HepG2 (cell line): ENCODE measurements around the gene SRC. TPM values are rescaled to one million over a fixed set of nuclear protein-coding genes. Genes with fewer than 3 reads are reported as not detected.

Experiments
- CBX1 ChIP-seq: IDR thresholded peaks from one replicate; pipeline ENCODE4 v1.6.1; 2016; ENCODE audit warnings: antibody characterized with exemption, low read depth
- CREB3 ChIP-seq: sonication (generic); formaldehyde crosslinking; IDR thresholded peaks from 2 replicates; pipeline ENCODE4 v1.5.0; 2020; ENCODE audit warnings: missing genetic modification reagents
- CREBL2 ChIP-seq: sonication (generic); formaldehyde crosslinking; IDR thresholded peaks from 2 replicates; pipeline ENCODE4 v1.8.1; 2023; ENCODE audit warnings: missing genetic modification reagents, mild to moderate bottlenecking, borderline replicate concordance
- GABPA ChIP-seq, 2 experiments: IDR thresholded peaks; 2 replicates each; pipeline ENCODE4 v1.6.1; 2011 to 2016; ENCODE audit warnings: low read depth in 2 of 2, low read length in 1 of 2, missing biosample characterization in 1 of 2, missing genetic modification characterization in 1 of 2
- HNRNPUL1 ChIP-seq: fragments of 200-400 bp; formaldehyde crosslinking; IDR thresholded peaks from 2 replicates; pipeline ENCODE4 v1.6.1; 2017; ENCODE audit warnings: low read depth, mild to moderate bottlenecking, low read length, moderate library complexity
- JUNB ChIP-seq: sonication (generic); formaldehyde crosslinking; IDR thresholded peaks from 2 replicates; pipeline ENCODE4 v1.8.0; 2022; ENCODE audit warnings: missing genetic modification reagents, mild to moderate bottlenecking, borderline replicate concordance
- KDM5A ChIP-seq: fragments of 200-600 bp; sonication (generic); IDR thresholded peaks from 2 replicates; pipeline ENCODE4 v1.7.0; 2018; ENCODE audit warnings: antibody characterized with exemption, mild to moderate bottlenecking, low read length, borderline replicate concordance
- MYNN ChIP-seq: sonication (generic); formaldehyde crosslinking; IDR thresholded peaks from 2 replicates; pipeline ENCODE4 v1.4.0; 2020; ENCODE audit warnings: mild to moderate bottlenecking, low read depth, missing genetic modification reagents
- NR2C2 ChIP-seq: sonication (generic); formaldehyde crosslinking; IDR thresholded peaks from 2 replicates; pipeline ENCODE4 v1.4.0; 2020; ENCODE audit warnings: missing genetic modification reagents, mild to moderate bottlenecking, moderate library complexity, borderline replicate concordance
- PCBP2 ChIP-seq: fragments of 200-400 bp; formaldehyde crosslinking; optimal IDR thresholded peaks from 2 replicates; pipeline ENCODE3; 2018; ENCODE audit warnings: low read length, low read depth; ENCODE audit not compliant: poor library complexity, severe bottlenecking
- POLR2AphosphoS2 ChIP-seq: IDR thresholded peaks from 2 replicates; pipeline ENCODE4 v1.6.1; 2011; ENCODE audit warnings: low read depth, low read length, improper control_type of control experiment
- SALL1 ChIP-seq: sonication (generic); formaldehyde crosslinking; IDR thresholded peaks from 2 replicates; pipeline ENCODE4 v1.8.0; 2022; ENCODE audit warnings: mild to moderate bottlenecking, missing genetic modification reagents
- SETDB1 ChIP-seq: sonication (generic); formaldehyde crosslinking; IDR thresholded peaks from 2 replicates; pipeline ENCODE4 v1.5.1; 2020; ENCODE audit warnings: missing genetic modification reagents, mild to moderate bottlenecking, borderline replicate concordance
- SNAI1 ChIP-seq: sonication (generic); formaldehyde crosslinking; IDR thresholded peaks from 2 replicates; pipeline ENCODE4 v1.5.0; 2020; ENCODE audit warnings: mild to moderate bottlenecking, missing genetic modification reagents, borderline replicate concordance
- XBP1 ChIP-seq: sonication (generic); formaldehyde crosslinking; IDR thresholded peaks from 2 replicates; pipeline ENCODE4 v1.5.0; 2020; ENCODE audit warnings: missing genetic modification reagents
- ZBTB25 ChIP-seq: IDR thresholded peaks from 2 replicates; pipeline ENCODE4 v1.6.1; 2018; ENCODE audit warnings: missing genetic modification reagents
- ZNF318 ChIP-seq: sonication (generic); formaldehyde crosslinking; IDR thresholded peaks from 2 replicates; pipeline ENCODE4 v1.4.0; 2020; ENCODE audit warnings: mild to moderate bottlenecking, missing genetic modification reagents
- ZNF788 ChIP-seq: sonication (generic); formaldehyde crosslinking; IDR thresholded peaks from 2 replicates; pipeline ENCODE4 v1.5.0; 2020; ENCODE audit warnings: mild to moderate bottlenecking, missing genetic modification reagents, borderline replicate concordance
- polyA plus RNA-seq, 8 experiments: library from polyadenylated mRNA; depleted of rRNA in 3 of 8; stranded (reverse) in 7 of 8; unstranded in 1 of 8; fragments of >200 nt; fragmentation: Illumina TruSeq in 4 of 8; extraction: Trizol in 4 of 8; gene quantifications; 2 replicates each; pipeline versions ENCODE4 v1.2.1 to v1.2.3, GENCODE V29; 2011 to 2016; ENCODE audit warnings: low read depth in 4 of 8, missing spikeins in 1 of 8, mixed read lengths in 1 of 8; ENCODE audit not compliant: insufficient read depth in 1 of 8
- total RNA-seq, 5 experiments: library from RNA; depleted of rRNA; stranded (reverse); fragments of >200 nt; fragmentation: Illumina TruSeq; extraction: Trizol; gene quantifications; 2 replicates each; pipeline ENCODE4 v1.2.3, GENCODE V29; 2016; ENCODE audit warnings: low read depth in 1 of 5

The SRC gene
- total and polyA plus RNA-seq, 2 of the 13 experiments (the other 11 are each of a cell fraction or from before 2014, with no cell fraction given): 54.7 to 192 TPM

GRCh38 chr20:37407573-37408002, 61.6 kb downstream of the SRC start (continued):
- TF ChIP-seq CREB3 (CRISPR knock-in tag): no peak
- no peak for TF ChIP-seq PCBP2
- TF ChIP-seq GABPA (IDR thresholded peaks at IDR 0.05; ENCODE audit: low read depth, low read length): no peak
- no peak for TF ChIP-seq GABPA (CRISPR knock-in tag; IDR thresholded peaks at IDR 0.05; ENCODE audit: low read depth)
- TF ChIP-seq CBX1: no peak
- TF ChIP-seq ZNF788 (CRISPR knock-in tag): peak; percentile 59; the same call in 1 of the 2 replicates
- no peak for TF ChIP-seq SETDB1
- TF ChIP-seq HNRNPUL1: no peak
- peak; percentile 27; the same call in 1 of the 2 replicates for TF ChIP-seq SALL1
- no peak for TF ChIP-seq ZBTB25 (CRISPR knock-in tag)
- TF ChIP-seq XBP1: no peak
- peak; percentile 21; the same call in 1 of the 2 replicates for TF ChIP-seq NR2C2 (CRISPR knock-in tag)
- no peak for TF ChIP-seq CREBL2
- no peak for TF ChIP-seq JUNB (CRISPR knock-in tag)
- no peak for TF ChIP-seq MYNN (CRISPR knock-in tag)
- peak; percentile 49; the same call in 1 of the 2 replicates for TF ChIP-seq POLR2AphosphoS2
- no peak for TF ChIP-seq ZNF318 (CRISPR knock-in tag)
- TF ChIP-seq KDM5A: no peak
- TF ChIP-seq SNAI1 (CRISPR knock-in tag): no peak
